ENCODE results near the gene UROS.

The UROS gene

DNA sequence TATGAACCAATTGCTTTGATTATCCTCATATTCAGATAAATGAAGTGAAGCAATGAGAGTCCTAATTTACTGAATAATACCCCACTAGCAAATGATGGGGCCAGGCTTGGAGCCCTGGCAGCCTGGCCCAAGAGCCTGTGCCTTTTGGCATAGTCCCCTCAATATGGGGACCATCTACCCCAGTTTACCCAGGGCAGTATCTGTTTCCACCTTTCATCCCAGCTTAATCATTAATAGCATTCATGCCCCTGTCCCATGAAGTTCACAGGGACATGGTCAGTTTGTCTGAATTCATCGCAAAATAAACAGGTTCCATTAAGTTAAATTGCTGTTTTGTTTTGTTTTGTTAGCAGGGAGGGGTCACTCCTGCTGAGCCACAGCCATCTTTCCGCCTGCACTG, 25.8 kb upstream of the UROS start:
- ChIA-PET POLR2A (no interaction called here), CTCF (no interaction called here)
- no peak for TF ChIP-seq CTBP1 (IDR thresholded peaks at IDR 0.05; ENCODE audit: borderline replicate concordance)
- no peak for TF ChIP-seq FOXK2 (IDR thresholded peaks at IDR 0.05)
- DNase-seq (ENCODE audit: extremely low spot score): no peak

DNA sequence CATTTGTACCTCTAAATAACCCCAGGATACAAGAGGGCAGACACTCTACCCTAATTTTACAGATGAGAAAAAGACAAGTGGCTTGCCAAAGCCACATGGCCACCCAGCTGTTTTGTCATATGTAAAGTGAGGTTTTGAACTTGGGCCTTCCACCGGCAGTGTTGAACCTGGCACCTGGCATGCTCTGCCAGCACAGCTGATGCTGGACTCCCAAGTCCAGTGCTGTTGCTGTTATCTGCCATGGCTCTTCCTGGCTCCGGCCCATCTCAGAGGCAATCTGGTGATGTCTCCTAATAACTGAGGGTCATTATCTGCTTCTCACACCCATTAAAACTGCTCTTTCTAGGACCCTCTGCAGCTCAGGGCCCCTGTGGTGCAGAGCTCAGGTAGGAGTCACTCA, 25.3 kb upstream of the UROS start:
- TF ChIP-seq ELF4 (IDR thresholded peaks at IDR 0.05) (no peak), SP1 (IDR thresholded peaks at IDR 0.05) (no peak), SUZ12 (IDR thresholded peaks at IDR 0.05) (no peak), FOXK2 (IDR thresholded peaks at IDR 0.05) (no peak), LEF1 (IDR thresholded peaks at IDR 0.05; ENCODE audit: borderline replicate concordance) (no peak), FOXM1 (IDR thresholded peaks at IDR 0.05; ENCODE audit: borderline replicate concordance) (no peak), FOXA1 (IDR thresholded peaks at IDR 0.05) (no peak), HDGF (IDR thresholded peaks at IDR 0.05; ENCODE audit: borderline replicate concordance) (no peak), ARNT (IDR thresholded peaks at IDR 0.05) (no peak), ZNF384 (IDR thresholded peaks at IDR 0.05) (no peak), NFRKB (IDR thresholded peaks at IDR 0.05) (no peak), L3MBTL2 (conservative IDR thresholded peaks at IDR 0.05) (no peak)
- CTCF ChIA-PET: no interaction called here
- no peak for DNase-seq (ENCODE audit: extremely low spot score)
- POLR2A ChIA-PET: no interaction called here

GRCh38 chr10:125846894-125847293, 23.8 kb upstream of the UROS start:
- ChIA-PET POLR2A (no interaction called here), CTCF (no interaction called here)

DNA sequence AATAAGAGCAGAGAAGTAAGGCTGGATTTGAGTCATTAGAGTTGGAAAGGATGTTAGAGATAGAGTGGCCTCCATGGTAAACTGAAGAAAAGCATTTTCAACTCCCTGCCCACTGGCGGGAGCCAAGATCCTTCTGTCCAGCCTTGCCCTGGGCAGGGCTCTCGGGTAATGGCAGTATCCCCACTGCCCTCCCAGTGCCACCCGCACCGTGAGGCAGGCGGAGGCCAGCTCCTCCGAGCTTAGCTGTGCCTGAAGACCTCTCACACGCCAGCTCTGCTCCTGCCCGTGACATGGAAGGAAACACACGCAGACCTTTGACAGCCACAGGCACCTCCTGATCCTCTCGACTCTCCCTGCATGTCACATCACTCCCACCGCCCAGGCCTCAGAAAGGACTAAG, 22.6 kb upstream of the UROS start:
- ChIA-PET CTCF (no interaction called here), POLR2A (no interaction called here)
- DNase-seq (ENCODE audit: extremely low spot score): no peak
- TF ChIP-seq BHLHE40 (IDR thresholded peaks at IDR 0.05; ENCODE audit: borderline replicate concordance): no peak
- TF ChIP-seq TARDBP (IDR thresholded peaks at IDR 0.05): no peak
- TF ChIP-seq FOXK2 (IDR thresholded peaks at IDR 0.05): no peak
- TF ChIP-seq ZNF384 (IDR thresholded peaks at IDR 0.05): no peak
- TF ChIP-seq NFRKB (IDR thresholded peaks at IDR 0.05): no peak
- TF ChIP-seq ARNT (IDR thresholded peaks at IDR 0.05): no peak
- TF ChIP-seq HDGF (IDR thresholded peaks at IDR 0.05; ENCODE audit: borderline replicate concordance): no peak
- TF ChIP-seq, protein P1, sequence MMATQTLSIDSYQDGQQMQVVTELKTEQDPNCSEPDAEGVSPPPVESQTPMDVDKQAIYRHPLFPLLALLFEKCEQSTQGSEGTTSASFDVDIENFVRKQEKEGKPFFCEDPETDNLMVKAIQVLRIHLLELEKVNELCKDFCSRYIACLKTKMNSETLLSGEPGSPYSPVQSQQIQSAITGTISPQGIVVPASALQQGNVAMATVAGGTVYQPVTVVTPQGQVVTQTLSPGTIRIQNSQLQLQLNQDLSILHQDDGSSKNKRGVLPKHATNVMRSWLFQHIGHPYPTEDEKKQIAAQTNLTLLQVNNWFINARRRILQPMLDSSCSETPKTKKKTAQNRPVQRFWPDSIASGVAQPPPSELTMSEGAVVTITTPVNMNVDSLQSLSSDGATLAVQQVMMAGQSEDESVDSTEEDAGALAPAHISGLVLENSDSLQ (IDR thresholded peaks at IDR 0.05): no peak
- no peak for TF ChIP-seq SP1 (IDR thresholded peaks at IDR 0.05)
- TF ChIP-seq FOXM1 (IDR thresholded peaks at IDR 0.05; ENCODE audit: borderline replicate concordance): no peak
- TF ChIP-seq L3MBTL2 (conservative IDR thresholded peaks at IDR 0.05): no peak
- TF ChIP-seq CTBP1 (IDR thresholded peaks at IDR 0.05; ENCODE audit: borderline replicate concordance): no peak
- no peak for TF ChIP-seq FOXA1 (IDR thresholded peaks at IDR 0.05)
- no peak for TF ChIP-seq ELF4 (IDR thresholded peaks at IDR 0.05)
- TF ChIP-seq SUZ12 (IDR thresholded peaks at IDR 0.05): no peak

More at GRCh38 chr10:125846894-125847293, 23.8 kb upstream of the UROS start:
- no peak for DNase-seq (ENCODE audit: extremely low spot score)
- no peak for TF ChIP-seq CTBP1 (IDR thresholded peaks at IDR 0.05; ENCODE audit: borderline replicate concordance)
- TF ChIP-seq, protein P1 (IDR thresholded peaks at IDR 0.05): no peak

GRCh38 chr10:125844751-125845221, 21.7 kb upstream of the UROS start:
- ChIA-PET POLR2A (no interaction called here), CTCF (no interaction called here)
- no peak for TF ChIP-seq SP1 (IDR thresholded peaks at IDR 0.05)
- TF ChIP-seq LEF1 (IDR thresholded peaks at IDR 0.05; ENCODE audit: borderline replicate concordance): no peak
- no peak for TF ChIP-seq BHLHE40 (IDR thresholded peaks at IDR 0.05; ENCODE audit: borderline replicate concordance)
- TF ChIP-seq ELF4 (IDR thresholded peaks at IDR 0.05): no peak
- TF ChIP-seq NFRKB (IDR thresholded peaks at IDR 0.05): no peak
- TF ChIP-seq L3MBTL2 (conservative IDR thresholded peaks at IDR 0.05): no peak
- TF ChIP-seq, protein P1 (IDR thresholded peaks at IDR 0.05): no peak
- no peak for TF ChIP-seq FOXM1 (IDR thresholded peaks at IDR 0.05; ENCODE audit: borderline replicate concordance)
- no peak for TF ChIP-seq TARDBP (IDR thresholded peaks at IDR 0.05)
- TF ChIP-seq ARNT (IDR thresholded peaks at IDR 0.05): no peak
- TF ChIP-seq FOXK2 (IDR thresholded peaks at IDR 0.05): no peak
- DNase-seq (ENCODE audit: extremely low spot score): no peak

- DNase-seq (ENCODE audit: extremely low spot score): no peak
- ChIA-PET POLR2A (no interaction called here), CTCF (no interaction called here)
- no peak for TF ChIP-seq NFRKB (IDR thresholded peaks at IDR 0.05)
- no peak for TF ChIP-seq ZNF384 (IDR thresholded peaks at IDR 0.05)
- no peak for TF ChIP-seq CTBP1 (IDR thresholded peaks at IDR 0.05; ENCODE audit: borderline replicate concordance)
- TF ChIP-seq SP1 (IDR thresholded peaks at IDR 0.05): no peak
- no peak for TF ChIP-seq FOXM1 (IDR thresholded peaks at IDR 0.05; ENCODE audit: borderline replicate concordance)
- no peak for TF ChIP-seq ARNT (IDR thresholded peaks at IDR 0.05)
- no peak for TF ChIP-seq SUZ12 (IDR thresholded peaks at IDR 0.05)
- no peak for TF ChIP-seq FOXK2 (IDR thresholded peaks at IDR 0.05)
- no peak for TF ChIP-seq LEF1 (IDR thresholded peaks at IDR 0.05; ENCODE audit: borderline replicate concordance)
- no peak for TF ChIP-seq FOXA1 (IDR thresholded peaks at IDR 0.05)
- TF ChIP-seq ELF4 (IDR thresholded peaks at IDR 0.05): no peak
- TF ChIP-seq, protein P1 (IDR thresholded peaks at IDR 0.05): no peak
- no peak for TF ChIP-seq L3MBTL2 (conservative IDR thresholded peaks at IDR 0.05)
- TF ChIP-seq TARDBP (IDR thresholded peaks at IDR 0.05): no peak
- no peak for TF ChIP-seq BHLHE40 (IDR thresholded peaks at IDR 0.05; ENCODE audit: borderline replicate concordance)
- no peak for TF ChIP-seq HDGF (IDR thresholded peaks at IDR 0.05; ENCODE audit: borderline replicate concordance)
Measured at GRCh38 chr10:125843603-125844329, 20.7 kb upstream of the UROS start.
